Osteocyte (in vitro differentiated cells): ENCODE data around the gene RASSF1. TPM values are rescaled to one million over a fixed set of nuclear protein-coding genes. Genes with fewer than 3 reads are reported as not detected.
A peak's percentile ranks its signal among the peaks of the same experiment; 100 is the strongest.

Source experiments
- DNase-seq: peaks from one replicate; pipeline ENCODE4 v3.0.0; 2021; ENCODE audit warnings: mixed read lengths; ENCODE audit not compliant: unreplicated experiment; ENCODE audit errors: extremely low spot score
- H3K27ac Mint-ChIP-seq: one replicate; pipeline ENCODE4 v1.8.0; 2021; ENCODE audit warnings: mild to moderate bottlenecking, mixed read lengths; ENCODE audit not compliant: unreplicated experiment
- H3K27me3 Mint-ChIP-seq: one replicate; pipeline ENCODE4 v1.8.0; 2021; ENCODE audit warnings: mixed read lengths; ENCODE audit not compliant: unreplicated experiment
- H3K36me3 Mint-ChIP-seq: one replicate; pipeline ENCODE4 v1.8.0; 2021; ENCODE audit warnings: mixed read lengths; ENCODE audit not compliant: unreplicated experiment
- H3K4me1 Mint-ChIP-seq: one replicate; pipeline ENCODE4 v1.8.0; 2021; ENCODE audit warnings: mixed read lengths; ENCODE audit not compliant: unreplicated experiment
- H3K4me3 Mint-ChIP-seq: one replicate; pipeline ENCODE4 v1.8.0; 2021; ENCODE audit warnings: mild to moderate bottlenecking, moderate library complexity, mixed read lengths; ENCODE audit not compliant: unreplicated experiment
- H3K9me3 Mint-ChIP-seq: one replicate; pipeline ENCODE4 v1.8.0; 2021; ENCODE audit warnings: mixed read lengths; ENCODE audit not compliant: unreplicated experiment
- CTCF ChIP-seq: fragments of 200-600 bp; sonication (generic); IDR thresholded peaks from 2 replicates; pipeline ENCODE4 v1.5.0; 2021; ENCODE audit warnings: antibody characterized with exemption, mild to moderate bottlenecking, moderate library complexity
- total RNA-seq: library from RNA; stranded (reverse); gene quantifications from 2 replicates; pipeline ENCODE4 v1.2.1, GENCODE V29; 2021

RASSF1 gene
- total RNA-seq, 1 donor from 2014 or later, result 12.8 TPM

DNA sequence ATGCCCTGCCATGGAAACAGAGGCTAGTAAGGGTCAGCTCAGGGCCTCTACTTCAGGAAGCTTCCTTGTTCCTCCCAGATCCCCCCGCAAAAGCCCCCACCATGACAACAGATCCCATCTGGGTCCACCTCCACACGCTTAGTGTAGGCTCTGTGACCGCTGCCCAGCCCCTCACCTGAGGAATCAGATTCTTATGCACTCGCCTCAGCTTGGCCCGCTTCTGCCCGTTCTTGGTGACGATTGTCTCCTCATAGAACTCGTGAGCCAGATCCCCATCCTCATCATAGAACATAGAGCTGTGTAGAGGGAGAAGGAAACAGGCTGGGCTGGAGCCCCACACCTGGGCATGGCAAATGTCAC is 14.5 kb downstream of the RASSF1 start:
- Mint-ChIP-seq H3K4me3 (peak overlapping the region; percentile 29), H3K4me1 (peaks cover 24% of the 10 kb centered on the region), H3K27me3 (no peaks in the 10 kb centered on the region), H3K36me3 (peaks cover 2% of the 10 kb centered on the region), H3K27ac (no peak overlapping the region), H3K9me3 (no peaks in the 10 kb centered on the region)
- DNase-seq, result no peak
- TF ChIP-seq CTCF, result no peak

DNA sequence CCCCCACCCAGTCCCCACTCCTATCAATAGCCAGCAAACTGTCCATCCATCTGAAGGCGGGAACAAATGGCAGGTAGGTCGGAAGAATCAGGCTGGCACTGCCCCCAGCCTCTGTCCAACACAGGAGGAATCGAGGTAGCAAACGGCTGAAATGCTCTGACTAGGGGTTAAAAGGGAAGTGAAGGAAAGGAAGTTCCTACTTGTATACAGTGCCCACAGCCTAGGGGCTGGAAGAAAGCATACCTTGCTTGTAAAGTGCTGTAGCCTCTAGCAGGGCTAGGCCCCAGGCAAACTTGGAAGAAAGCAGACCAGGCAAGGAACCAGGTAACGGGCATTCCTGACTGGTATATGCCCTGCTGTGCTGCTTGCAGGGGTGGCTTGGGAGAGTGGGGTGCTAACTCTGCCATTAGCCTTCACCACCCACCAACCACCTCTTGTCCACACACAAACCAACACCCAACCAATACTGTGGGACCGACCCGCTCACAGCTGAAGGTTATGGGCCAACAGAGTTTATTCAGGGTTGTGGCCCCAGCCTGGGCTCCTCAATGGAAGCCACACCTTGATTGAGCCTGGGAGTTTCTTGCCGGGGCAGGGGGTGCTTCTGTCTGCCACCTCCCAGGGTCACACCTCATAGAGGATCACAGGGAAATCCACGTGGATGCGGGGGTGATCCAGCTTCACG is 15.0 kb downstream of the RASSF1 start:
- H3K27me3 Mint-ChIP-seq, result no peaks in the 10 kb centered on the region
- H3K4me3 Mint-ChIP-seq, result no peak overlapping the region
- peaks cover 25% of the 10 kb centered on the region for H3K4me1 Mint-ChIP-seq
- TF ChIP-seq CTCF, result no peak
- no peak overlapping the region for H3K27ac Mint-ChIP-seq
- H3K36me3 Mint-ChIP-seq, result peaks cover 1% of the 10 kb centered on the region
- H3K9me3 Mint-ChIP-seq, result no peaks in the 10 kb centered on the region
- DNase-seq, result no peak

- no peak for DNase-seq
- TF ChIP-seq CTCF, result no peak
- Mint-ChIP-seq H3K4me1 (peaks cover 29% of the 10 kb centered on the region), H3K9me3 (no peaks in the 10 kb centered on the region), H3K27me3 (no peaks in the 10 kb centered on the region), H3K4me3 (peak overlapping the region; percentile 18), H3K36me3 (no peaks in the 10 kb centered on the region), H3K27ac (no peak overlapping the region)
These were observed 15.5 kb downstream of the RASSF1 start for GRCh38 chr3:50325113-50325480.

DNA sequence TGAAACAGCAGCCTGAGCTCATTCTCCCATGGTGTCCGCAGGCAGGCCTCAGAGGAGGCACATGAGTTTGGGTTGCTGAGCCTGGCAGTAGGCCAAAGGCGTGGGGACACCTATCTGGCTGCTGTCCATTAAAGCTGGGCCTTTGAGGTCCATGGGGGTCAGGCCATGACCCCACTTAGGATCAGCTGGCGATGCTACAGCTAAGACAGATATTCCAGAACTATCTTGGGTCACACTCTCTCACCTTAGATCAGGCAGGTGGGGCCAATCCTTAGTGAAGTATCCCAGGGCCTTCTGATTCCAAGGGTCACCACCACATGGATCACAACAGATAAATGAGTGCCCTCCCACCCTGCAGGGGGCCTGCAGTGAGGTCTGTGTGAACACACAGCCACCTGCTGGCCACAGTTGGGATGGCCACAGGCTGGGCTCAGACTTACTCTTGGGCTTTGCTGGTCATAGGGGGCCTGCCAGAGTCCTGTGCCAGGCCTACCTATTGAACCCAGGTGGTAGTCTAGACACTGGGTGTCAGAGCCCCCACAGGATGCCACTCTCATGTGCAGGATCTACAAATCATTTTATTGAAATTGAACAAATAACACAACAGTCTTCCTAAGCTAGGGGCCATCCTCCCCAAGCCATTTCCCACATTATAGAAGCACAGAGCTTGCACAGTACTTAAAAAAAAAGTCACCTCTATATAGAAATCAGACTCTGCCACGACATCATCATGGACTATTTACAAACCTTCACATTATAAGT is 16.1 kb downstream of the RASSF1 start:
- Mint-ChIP-seq H3K4me3 (no peak overlapping the region), H3K27ac (no peak overlapping the region)
- DNase-seq, result peak; percentile 92

More for the DNA sequence above, 16.1 kb downstream of the RASSF1 start:
- Mint-ChIP-seq H3K36me3 (no peaks in the 10 kb centered on the region), H3K27me3 (no peaks in the 10 kb centered on the region), H3K4me1 (peaks cover 35% of the 10 kb centered on the region), H3K9me3 (no peaks in the 10 kb centered on the region)
- peak; percentile 86 for TF ChIP-seq CTCF
